ENCODE measurements around the gene HTRA3.

The HTRA3 gene

GRCh38 chr4:8349664-8350236 is 80.2 kb downstream of the HTRA3 start:
- TF ChIP-seq, protein P1, sequence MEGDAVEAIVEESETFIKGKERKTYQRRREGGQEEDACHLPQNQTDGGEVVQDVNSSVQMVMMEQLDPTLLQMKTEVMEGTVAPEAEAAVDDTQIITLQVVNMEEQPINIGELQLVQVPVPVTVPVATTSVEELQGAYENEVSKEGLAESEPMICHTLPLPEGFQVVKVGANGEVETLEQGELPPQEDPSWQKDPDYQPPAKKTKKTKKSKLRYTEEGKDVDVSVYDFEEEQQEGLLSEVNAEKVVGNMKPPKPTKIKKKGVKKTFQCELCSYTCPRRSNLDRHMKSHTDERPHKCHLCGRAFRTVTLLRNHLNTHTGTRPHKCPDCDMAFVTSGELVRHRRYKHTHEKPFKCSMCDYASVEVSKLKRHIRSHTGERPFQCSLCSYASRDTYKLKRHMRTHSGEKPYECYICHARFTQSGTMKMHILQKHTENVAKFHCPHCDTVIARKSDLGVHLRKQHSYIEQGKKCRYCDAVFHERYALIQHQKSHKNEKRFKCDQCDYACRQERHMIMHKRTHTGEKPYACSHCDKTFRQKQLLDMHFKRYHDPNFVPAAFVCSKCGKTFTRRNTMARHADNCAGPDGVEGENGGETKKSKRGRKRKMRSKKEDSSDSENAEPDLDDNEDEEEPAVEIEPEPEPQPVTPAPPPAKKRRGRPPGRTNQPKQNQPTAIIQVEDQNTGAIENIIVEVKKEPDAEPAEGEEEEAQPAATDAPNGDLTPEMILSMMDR (conservative IDR thresholded peaks at IDR 0.05; ENCODE audit: low read depth): no peak
- CTCF ChIA-PET: no interaction called here
- POLR2A ChIA-PET (ENCODE audit: low non-redundant PET): no interaction called here
- no peak for DNase-seq (ENCODE audit: low spot score)
- H3K27ac ChIP-seq: no peak overlapping the region

DNA sequence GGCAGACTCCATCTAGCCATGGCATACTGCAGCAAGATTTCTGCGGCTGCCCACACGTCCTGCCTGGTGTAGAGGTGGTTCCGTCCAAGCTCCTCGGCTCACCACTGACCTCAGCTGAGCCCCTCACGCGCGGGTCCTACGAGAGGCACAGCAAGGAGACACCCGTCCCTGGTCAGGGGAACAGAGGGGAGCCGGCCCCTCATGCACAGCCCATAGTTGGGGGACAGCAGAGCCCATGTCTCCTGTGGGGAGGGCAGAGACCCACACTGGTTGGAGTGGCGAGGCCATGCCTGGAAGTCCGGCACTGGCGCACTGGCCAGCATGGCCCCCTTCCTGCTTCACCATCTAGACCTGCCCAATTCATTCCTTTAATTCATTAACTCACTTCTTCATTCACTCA is 80.8 kb downstream of the HTRA3 start:
- ChIA-PET POLR2A (ENCODE audit: low non-redundant PET) (no interaction called here), CTCF (no interaction called here)
- TF ChIP-seq, protein P1 (conservative IDR thresholded peaks at IDR 0.05; ENCODE audit: low read depth): no peak
- no peak overlapping the region for H3K27ac ChIP-seq
- no peak for DNase-seq (ENCODE audit: low spot score)

- ChIA-PET CTCF (no interaction called here), POLR2A (ENCODE audit: low non-redundant PET) (no interaction called here)
- no peak overlapping the region for H3K27ac ChIP-seq
- no peak for DNase-seq (ENCODE audit: low spot score)
- TF ChIP-seq, protein P1 (conservative IDR thresholded peaks at IDR 0.05; ENCODE audit: low read depth): no peak
These were observed 81.4 kb downstream of the HTRA3 start for GRCh38 chr4:8350841-8351461.

GRCh38 chr4:8351931-8352367 is 82.4 kb downstream of the HTRA3 start:
- POLR2A ChIA-PET (ENCODE audit: low non-redundant PET): no interaction called here
- TF ChIP-seq, protein P1 (conservative IDR thresholded peaks at IDR 0.05; ENCODE audit: low read depth): no peak
- no peak overlapping the region for H3K27ac ChIP-seq
- no peak for DNase-seq (ENCODE audit: low spot score)
- CTCF ChIA-PET: no interaction called here

DNA sequence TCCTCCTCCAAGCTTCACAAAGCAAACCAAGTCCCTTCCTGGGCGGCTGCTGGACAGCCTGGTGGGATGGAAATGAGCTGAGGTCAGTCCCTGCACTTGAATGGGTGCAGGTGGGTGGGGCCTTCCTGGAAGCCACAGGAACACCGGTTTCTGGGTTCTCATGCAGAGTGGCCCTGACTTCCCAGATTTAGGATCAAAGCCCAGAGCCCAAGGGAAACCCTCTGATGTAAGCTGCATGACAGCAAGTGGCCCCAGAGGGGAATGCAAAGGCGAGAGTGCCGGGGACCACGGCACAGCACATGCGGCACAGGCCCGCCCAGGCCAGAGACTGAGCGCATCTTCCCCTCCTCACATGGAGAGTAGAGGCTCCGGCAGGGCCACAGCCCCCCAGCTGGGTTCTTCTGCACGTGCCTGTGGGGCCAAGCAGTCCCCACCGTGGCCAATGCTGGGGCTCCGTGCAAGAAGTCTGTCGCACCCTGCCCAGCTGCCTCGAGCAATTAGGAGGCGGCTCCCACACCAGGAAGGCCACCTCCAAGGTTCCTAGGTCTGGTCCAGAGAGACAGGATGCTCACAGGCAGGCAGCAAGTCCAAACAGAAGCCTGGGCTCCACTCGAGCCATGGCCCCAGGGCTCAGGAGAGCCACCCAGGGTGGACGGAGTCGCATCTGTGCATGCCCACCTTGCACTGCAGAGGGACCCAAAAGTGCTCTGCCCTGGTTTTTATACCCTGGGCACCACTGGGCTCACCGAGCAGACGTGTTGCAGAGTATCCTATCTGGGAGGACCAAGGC is 83.0 kb downstream of the HTRA3 start:
- ChIA-PET POLR2A (ENCODE audit: low non-redundant PET) (no interaction called here), CTCF (interaction anchor here (0.6 kb wide), 1 partner anchor 87 kb away, joined by 3 read pairs; no protein-coding TSS in a partner anchor)
- H3K27ac ChIP-seq: no peak overlapping the region
- DNase-seq (ENCODE audit: low spot score): no peak
- TF ChIP-seq, protein P1 (conservative IDR thresholded peaks at IDR 0.05; ENCODE audit: low read depth): no peak

GRCh38 chr4:8353158-8353669 is 83.7 kb downstream of the HTRA3 start:
- CTCF ChIA-PET: interaction anchor here (0.6 kb wide), 1 partner anchor 86 kb away, joined by 3 read pairs; no protein-coding TSS in a partner anchor
- TF ChIP-seq, protein P1 (conservative IDR thresholded peaks at IDR 0.05; ENCODE audit: low read depth): no peak
- DNase-seq (ENCODE audit: low spot score): no peak
- H3K27ac ChIP-seq: no peak overlapping the region
- POLR2A ChIA-PET (ENCODE audit: low non-redundant PET): no interaction called here

Measured in RWPE1 (cell line).